GM21515 (cell line): Measurements from ENCODE around the gene ITPR1.
"Not testable (repeated sequence)": the region's sequence is repeated elsewhere in the genome, so short reads cannot be mapped to it uniquely, and the experiment has no call there.

Experiments
- ATAC-seq: cut with Tn5 transposase; IDR thresholded peaks from one replicate; pipeline ENCODE4 v1.9.1; 2021; ENCODE audit not compliant: unreplicated experiment

The ITPR1 gene

DNA sequence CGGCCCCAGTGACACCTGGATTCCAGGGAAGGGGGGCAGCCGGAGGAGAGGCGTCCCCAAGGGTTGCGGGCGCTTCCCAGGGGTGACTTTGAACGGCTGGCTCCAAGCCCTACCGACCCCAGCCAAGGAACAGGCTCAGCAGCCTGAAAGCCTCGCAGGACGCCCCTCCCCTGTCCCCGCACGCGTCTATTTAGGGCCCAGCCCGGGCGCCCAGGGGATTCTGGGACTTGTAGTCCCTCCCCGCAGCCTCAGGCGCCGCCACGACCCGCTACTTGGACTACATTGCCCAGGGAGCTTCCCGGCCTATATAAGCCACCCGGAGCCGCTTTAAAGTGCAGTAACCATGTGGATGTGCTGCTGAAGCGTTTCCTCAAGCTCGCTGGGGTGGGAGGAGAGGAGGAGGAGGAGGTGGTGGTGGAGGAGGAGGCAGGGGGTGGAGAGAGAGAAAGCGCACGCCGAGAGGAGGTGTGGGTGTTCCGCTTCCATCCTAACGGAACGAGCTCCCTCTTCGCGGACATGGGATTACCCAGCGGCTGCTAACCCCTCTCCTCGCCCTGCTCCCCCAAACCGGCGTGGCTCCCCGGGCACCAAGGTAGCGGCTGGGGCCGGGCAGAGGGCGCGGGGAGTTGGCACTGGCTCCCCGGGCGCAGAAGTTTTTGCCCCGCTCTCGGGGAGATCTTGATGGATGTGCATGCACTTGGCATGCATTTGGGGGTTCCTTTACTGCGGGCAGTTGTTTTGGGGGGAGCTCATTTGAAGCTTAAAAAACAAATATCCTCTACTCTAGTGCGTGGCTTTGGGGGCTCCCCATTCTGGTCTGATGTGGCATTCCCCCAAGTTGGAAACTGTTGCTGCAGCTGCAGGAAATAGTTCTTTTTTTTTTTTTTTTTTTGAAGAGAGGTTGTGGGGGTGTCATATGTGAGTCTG, at the start of gene ITPR1:
Gene ITPR1, plus strand, starts transcription at position 335 of the 927 bp plus-strand sequence. CDS start 23,144 bp downstream, outside the sequence.
- peak; percentile 91 for ATAC-seq

DNA sequence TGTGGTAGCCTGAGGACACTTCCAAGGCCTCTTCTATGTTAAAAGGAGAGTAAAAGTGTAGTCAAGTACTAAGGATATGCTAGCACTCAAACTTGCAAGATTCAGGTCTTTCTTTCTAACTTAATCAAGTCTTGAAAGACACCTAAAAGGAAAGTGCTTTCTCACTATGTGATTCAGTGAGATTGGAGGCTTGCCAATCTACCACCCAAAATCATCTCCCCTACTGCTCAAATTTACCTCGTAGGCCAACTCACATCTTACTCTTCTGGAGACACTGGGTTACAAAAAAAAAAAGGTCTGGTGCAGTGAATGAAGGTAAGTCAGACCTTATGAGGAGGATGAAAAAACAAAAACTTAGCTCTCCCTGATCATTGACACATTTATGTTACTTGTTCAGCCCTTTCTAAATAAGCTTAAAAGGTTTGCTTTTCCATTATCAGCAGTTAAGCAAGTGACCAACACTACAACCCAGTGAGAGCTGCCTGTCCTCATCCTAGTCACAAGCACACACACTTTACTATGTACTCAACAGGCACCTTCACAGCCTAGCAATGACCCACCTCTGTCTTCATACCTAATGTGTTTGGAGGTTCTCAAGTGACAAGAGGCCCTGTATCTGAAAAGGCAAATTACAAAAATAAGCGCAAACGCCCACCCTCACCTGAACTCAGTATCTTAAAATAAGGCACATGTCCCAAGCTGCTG, 45.7 kb upstream of the ITPR1 start:
- ATAC-seq = no peak

DNA sequence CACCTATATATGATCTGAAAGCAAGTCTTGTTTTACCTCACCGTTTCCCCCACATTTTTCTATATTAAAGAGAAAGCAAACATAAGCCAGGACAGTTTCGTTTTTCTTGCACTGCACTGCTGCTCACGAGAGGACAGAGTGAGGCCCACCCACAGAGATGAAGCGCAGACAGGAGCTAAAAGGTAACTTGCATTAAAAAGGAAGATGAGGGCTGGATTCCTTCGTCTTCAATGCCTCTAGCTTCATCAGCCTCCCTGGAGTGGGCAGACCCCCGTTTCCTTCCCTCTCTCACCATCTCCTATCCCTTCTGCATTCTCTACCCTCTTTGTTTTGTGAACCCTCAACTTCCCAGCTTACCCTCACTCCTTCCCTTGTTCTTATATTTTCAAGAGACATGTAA, 45.0 kb upstream of the ITPR1 start:
- ATAC-seq = no peak

DNA sequence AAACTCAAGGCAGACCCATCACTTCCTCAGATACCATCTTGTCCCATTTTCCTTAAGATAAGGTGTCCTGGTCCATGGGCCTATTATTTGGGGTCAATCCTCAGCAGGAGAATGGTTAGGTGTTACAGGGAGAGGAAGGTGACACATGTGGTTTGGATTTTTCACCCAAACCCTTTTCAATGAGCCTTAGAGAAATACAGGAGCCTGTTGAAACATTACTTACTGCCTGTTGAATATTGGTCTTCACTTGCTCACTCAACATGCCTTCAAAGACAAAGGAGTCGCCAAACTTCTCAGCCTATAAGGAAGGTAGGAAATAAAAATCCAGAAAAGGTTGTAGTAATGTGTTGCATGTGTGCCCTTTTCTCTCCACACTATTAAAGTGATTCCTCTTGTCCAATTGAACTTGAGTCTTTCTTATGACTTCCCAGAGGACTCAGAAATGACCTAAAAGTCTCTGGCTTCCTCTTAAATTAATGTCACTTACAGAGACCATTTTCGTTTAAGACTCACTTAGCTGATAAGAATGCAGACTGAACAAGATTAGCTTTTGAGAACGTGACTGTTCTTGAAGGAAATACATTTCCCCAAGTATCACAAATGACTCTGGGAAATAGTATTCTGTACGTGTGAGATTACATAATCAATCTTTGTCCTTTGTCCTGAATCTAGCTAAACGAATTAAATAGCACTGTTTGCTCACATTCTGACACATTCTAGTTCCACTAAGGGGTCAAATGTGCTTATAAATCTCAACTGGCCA, 43.9 kb upstream of the ITPR1 start:
- ATAC-seq = no peak

DNA sequence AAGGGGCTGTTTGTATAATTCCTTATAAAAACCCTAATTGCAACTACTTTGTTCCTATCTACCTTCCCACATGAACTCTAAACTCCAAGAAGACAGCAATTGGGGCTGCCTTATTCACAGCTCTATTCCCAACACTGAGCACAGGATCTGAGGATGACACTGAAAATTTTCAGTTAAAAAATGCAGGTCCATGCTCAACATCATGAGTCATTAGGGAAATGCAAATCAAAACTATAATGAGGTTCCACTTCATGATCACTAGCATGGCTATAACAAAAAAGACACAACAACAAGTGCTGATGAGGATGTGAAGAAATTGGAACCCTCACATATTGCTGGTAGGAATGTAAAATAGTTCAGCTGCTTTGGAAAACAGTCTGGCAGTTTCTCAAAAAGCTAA, 39.0 kb upstream of the ITPR1 start:
- no peak for ATAC-seq

DNA sequence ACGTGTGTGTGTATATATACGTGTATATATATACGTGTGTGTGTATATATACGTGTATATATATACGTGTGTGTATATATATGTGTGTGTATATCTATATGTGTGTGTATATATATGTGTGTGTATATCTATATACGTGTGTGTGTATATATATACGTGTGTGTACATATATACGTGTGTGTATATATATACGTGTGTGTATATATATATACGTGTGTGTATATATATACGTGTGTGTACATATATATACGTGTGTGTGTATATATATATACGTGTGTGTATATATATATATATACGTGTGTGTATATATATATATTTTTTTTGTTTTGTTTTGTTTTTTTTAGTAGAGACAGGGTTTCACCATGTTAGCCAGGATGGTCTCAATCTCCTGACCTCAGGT, 36.4 kb upstream of the ITPR1 start:
- not testable (repeated sequence) for ATAC-seq

DNA sequence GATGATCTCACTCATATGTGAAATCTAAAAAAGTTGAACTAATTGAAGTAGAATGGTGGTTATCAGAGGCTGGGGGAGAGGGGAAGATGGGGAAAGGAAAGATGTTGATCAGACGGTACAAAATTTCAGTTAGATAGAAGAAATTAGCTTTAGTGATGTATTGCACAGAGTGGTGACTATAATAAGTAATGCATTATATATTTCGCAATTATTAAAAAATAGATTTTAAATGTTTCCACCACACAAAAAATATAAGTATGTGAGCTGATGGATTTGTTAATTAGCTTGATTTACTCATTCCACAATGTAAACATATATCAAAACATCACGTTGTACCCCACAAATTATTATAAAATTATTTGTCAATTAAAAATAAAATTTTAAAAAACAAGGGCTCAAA, 34.2 kb upstream of the ITPR1 start:
- ATAC-seq = no peak

DNA sequence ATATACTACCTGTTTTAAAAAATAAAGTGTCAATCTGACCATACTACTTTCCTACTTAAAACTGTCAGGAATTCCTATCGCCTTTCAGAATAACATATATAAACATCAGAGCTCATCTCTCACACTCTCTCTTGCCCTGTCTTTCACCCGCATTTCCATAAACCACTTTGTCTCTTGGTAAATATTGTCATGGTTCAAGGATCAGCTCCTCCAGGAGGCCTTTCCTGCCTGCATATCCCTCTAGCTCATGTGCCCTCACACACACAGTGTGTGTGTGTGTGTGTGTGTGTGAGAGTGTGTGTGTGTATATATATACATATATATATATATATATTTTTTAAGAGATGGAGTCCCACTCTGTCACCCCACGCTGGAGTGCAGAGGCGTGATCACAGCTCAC, 32.8 kb upstream of the ITPR1 start:
- ATAC-seq = no peak

DNA sequence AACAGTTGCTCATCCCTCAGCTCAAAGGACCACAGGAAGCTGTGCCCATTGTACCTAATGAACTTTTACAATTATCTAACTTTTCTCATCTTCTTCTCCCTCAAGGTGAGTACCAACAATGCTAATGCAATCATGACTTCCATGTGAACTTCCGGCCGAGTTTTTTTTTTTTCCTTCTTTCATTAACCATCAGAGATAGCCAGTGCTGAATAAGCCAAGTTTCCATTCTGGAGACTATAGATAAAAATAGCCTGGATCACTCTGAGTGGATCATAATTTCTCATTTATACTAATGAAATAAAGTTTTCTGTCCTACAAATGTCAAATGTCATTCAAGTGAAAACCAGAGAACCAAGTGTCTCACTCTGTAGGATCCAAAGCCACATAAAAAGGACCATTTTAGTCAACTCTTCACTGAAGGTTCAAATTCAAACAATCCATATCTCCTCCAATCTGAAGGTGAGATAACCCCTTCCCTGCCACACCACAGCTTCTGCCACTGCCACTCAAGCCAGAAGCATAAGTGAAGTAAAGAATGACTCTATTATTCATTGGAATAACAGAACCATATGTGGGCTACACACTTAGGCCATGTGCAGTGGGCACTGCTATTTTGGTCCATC, 31.6 kb upstream of the ITPR1 start:
- no peak for ATAC-seq

DNA sequence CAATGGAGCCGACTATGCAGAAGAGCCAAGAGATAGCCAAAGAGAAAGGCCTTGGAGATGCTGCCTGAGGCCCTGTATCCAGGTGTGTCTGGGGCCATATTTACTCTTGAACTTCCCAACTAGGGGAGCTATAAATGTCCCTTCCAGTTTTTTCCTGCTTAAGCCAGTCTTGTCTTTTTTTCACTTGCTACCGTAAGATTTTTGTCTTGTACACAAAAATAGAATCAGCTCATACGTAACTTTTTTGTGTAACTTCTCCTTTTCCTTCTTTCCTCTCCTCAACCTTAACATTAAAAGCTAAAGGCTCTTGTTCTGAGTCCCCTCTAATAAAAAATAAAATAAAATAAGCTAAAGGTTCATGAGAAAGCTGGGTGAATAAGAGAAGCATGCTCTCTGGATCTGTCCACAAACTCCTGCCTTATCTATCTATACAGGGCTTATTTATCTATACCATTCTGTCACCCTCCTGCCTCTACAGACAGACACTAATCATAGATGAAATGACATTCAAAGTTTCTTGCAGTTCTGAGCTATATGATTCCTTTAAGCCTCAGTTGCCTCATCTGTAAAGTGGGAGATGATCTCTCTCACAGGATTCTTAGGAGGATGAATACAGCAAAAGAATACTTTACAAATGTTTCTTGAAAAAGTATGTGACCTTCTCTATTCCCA, 30.6 kb upstream of the ITPR1 start:
- no peak for ATAC-seq

DNA sequence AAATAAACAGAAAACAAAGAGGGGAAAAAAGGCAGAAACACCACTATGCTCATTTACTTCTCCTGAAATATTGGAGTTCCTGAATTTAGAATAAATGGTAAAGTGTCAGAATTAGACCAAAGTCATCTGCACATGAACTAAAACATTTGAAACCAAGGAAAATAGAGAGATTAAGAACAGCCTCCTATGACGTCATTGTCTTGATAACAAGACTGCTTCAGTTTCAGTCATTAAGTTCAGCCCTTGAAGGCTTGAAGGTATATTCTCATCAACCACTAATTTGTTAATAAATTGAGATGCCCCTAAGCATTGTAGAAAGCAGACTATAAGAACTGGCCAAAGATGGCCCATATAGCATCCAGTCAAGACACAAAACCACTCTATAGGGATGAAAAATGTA, 28.6 kb upstream of the ITPR1 start:
- no peak for ATAC-seq

DNA sequence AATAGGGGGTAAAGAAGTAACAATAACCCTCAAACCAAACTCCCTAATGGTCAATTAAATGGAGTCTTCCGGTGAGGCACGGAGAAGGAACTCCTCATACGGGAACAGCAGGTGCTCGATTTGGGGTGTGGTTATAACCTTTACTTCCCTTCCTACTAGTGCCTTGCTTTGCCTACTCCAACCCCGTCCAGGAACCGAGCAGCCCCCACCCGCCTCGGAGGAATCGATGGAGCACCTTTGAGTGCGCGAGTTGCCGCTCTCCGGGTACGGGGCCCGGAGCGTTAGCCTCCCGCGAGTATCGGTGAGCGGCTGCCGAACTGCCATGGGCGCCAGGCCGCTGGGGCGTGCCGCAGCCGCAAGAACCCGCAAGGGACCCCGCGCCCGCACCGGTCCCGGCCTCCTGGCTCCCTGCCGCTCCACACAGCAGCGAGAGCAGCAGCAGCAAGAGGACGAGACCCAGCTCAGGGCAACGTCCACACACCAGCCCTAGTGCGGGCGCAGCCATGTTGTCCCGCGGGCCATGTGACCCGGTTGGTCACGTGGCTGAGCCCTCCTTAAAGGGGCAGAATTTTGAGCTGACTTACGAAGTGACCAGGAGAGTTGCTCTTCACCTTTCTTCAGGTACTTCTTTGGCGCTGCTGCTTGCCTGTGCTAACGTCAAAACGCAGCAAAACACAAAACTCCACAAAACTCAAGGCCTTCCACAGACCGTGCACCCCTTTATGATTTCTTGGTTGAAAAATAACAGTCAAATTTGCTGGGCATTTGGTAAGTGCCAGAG, 26.2 kb upstream of the ITPR1 start, which contains the start of gene SUMF1:
Gene SUMF1, minus strand, starts transcription at position 529 of the 781 bp plus-strand sequence. Its CDS starts 24 bp downstream, at position 505.
- peak; percentile 100 for ATAC-seq

DNA sequence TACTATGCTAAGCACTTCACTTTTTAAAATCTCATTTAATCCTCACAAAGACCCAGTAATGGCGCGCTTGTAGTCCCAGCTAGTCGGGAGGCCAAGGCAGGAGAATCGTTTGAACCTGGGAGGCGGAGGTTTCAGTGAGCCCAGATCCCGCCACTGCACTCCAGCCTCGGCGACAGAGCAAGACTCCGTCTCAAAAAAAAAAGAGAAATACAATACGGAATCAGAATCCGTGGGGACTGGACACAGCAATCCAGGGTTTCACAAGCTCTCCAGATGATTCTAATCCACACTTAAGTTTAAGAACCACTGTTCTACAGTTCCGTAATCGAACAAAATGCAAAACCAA, 25.7 kb upstream of the ITPR1 start:
- ATAC-seq = no peak

DNA sequence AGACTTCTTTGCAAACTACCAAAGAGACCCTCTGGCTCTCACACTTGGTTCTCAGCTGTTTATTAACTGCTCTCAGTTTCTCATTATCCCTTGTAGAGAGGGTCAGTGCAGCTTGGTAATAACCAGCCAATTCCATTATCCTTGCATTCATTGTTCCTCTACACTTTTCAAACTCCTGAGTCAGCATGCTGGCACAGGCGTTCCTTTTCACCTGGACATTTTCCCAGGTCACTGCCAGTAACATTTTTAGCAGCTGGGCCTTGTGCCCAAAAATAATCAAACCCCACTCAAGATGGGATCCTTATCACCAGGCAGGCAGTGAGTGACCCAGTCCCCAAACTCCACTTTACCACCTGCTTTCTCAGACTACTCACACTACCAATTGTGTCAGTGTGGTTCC, 21.2 kb upstream of the ITPR1 start:
- no peak for ATAC-seq

DNA sequence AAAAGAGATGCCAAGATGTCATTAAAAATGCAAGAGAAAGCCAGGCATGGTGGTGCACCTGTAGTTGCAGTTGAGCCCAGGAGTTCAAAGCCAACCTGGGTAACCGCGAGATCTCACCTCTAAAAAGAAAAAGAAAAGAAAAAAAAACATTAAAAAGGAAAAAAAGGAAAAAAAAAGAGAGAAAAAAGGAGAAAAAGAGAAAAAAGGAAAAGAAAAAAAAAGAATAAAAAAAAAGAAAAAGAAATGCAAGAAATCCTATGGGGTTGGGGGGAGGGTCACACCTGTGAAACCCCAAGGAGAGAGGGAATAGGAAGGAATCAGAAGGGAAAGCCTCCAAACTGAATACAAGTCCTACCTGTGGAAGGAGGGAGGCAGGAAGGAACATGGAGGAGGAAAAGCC, 20.8 kb upstream of the ITPR1 start:
- ATAC-seq = no peak

DNA sequence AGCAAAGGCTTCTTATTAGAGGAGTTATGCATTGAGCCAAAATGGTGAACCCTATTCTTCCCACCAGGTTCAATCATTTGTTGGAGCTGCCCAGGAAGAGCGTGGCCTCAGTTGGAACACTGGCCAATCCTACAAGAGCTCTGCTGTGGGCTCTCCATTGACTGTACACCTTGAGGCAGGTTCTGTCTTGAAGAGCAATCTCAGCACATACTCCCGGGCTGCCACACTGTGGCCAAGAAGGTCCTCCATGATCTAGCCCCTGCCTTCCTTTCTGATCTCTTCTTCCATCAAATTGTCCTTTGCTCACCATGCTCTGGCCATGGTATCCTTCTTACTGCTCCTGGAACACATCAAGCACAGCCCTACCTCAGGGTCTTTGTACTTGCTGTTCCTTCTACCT, 20.4 kb upstream of the ITPR1 start:
- no peak for ATAC-seq

DNA sequence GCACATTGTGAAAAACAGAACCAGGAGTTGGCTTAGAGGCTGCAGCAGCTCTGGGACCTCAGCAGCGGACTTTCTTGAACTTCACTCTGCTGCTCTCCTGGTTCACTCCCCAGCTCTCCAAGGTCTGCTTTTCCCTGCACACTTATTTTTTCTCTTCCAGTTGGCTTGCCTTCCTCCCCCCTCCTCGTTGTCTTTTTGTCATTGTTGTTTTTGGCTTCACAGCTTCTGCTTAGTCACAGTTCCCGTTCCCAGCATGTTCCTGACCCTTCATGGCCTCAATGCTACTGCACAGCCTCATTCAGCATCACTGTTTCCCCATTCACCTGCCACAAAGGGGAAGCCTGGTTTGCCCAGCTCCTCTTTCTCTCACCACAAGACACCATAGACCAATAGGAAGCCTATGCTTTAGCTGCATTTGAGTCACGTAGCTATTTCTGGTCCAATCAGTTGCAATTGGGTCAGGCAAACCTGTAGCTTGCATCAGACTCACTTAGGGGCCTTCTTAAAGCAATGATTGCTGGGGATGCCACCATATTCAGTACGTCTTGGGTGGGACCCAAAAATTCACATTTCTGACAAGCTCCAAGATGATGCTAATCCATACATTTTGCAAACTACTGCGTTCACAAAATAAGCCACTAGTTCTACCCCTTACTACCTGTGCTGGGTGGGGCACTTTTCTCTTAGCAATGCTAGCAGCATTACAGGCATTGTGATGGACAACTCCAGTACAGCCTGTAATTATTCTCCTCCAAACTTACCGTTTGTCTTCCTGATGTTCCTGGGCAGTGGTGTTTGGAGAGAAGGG, 18.3 kb upstream of the ITPR1 start:
- peak; percentile 77 for ATAC-seq

DNA sequence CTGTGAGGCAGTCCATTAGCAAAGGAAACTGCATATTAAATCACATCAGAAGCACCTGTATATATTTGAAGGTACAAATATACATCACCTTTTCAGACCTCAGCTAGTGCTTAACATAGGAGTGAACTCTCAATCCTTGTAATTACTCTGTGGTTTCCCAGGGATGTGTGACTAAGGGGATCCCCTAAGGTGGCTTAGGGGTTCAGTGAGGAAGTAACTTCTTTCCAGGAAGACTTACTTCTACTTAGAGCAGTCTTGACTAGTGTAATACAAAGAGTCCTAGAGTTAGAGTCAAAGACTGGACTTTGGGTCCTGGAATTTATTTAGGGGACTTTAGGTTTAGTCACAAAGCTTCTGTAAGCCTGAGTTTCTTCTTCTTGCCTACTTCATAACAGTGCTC, 17.3 kb upstream of the ITPR1 start:
- no peak for ATAC-seq

DNA sequence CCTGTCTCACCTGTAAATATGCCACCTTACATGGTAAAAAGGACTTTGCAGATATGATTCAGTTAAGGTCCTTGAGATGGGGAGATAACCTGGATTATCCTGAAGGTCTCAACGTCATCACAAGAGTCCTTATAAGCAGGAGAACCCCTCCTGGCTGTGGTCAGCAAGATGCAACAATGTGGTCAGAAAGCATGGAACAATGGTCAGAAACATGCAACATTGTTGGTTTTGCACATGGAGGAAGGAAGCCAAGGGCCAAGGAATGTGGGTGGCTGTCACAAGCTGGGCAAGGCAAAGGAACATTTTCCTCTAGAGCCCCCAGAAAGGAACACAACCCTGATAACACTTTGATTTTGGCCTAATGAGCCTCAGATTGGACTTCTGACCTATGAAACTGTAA, 16.7 kb upstream of the ITPR1 start:
- no peak for ATAC-seq
